GM19324 (cell line): ENCODE results near the gene CORO6.

Experiments
- ATAC-seq: cut with Tn5 transposase; IDR thresholded peaks from one replicate; pipeline ENCODE4 v1.9.1; 2021; ENCODE audit warnings: mild to moderate bottlenecking, moderate library complexity; ENCODE audit not compliant: unreplicated experiment, low FRiP score

Gene CORO6

DNA sequence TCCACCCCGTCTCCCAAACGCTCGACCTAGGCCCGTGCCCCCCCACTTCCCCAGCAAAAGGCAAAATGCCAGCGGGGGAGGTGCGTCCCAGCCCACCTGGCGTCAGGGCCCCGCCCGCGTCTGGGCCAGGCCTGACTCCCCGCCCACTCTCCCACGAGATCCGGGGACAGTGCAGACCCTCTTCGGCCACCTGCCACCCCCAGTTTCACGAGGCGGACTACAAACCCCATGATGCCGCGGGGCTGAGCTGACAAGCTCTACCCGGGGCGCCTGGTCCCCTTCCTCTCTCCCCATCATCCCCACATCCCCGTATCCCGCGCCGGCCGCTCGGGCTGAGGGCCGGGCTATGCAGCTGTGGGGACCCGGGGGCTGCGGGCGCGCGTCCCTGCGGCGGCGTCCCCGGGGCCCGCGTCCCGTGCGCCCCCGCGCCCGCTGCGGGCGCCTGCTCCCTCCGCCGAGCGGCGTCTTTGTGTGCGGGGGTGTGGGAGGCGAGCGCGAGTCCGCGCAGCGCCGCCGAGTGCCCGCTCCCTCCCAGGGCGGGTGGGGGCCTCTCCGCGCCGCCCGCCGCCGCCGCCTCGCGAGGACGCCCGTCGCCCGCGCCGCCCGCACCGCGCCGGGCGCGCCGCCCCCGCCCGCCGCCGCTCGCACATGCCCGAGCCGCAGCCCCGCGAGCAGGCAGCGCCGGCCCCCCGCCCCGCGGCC is 29.7 kb downstream of the CORO6 start, which contains the start of gene ANKRD13B:
Gene ANKRD13B, plus strand, starts transcription at position 283 of the 702 bp plus-strand sequence. CDS start 490 bp downstream, outside the sequence.
- no peak for ATAC-seq

- ATAC-seq = no peak
Measured at GRCh38 chr17:29591737-29592608, 30.7 kb downstream of the CORO6 start.

GRCh38 chr17:29591146-29591736 is 31.5 kb downstream of the CORO6 start:
- no peak for ATAC-seq

DNA sequence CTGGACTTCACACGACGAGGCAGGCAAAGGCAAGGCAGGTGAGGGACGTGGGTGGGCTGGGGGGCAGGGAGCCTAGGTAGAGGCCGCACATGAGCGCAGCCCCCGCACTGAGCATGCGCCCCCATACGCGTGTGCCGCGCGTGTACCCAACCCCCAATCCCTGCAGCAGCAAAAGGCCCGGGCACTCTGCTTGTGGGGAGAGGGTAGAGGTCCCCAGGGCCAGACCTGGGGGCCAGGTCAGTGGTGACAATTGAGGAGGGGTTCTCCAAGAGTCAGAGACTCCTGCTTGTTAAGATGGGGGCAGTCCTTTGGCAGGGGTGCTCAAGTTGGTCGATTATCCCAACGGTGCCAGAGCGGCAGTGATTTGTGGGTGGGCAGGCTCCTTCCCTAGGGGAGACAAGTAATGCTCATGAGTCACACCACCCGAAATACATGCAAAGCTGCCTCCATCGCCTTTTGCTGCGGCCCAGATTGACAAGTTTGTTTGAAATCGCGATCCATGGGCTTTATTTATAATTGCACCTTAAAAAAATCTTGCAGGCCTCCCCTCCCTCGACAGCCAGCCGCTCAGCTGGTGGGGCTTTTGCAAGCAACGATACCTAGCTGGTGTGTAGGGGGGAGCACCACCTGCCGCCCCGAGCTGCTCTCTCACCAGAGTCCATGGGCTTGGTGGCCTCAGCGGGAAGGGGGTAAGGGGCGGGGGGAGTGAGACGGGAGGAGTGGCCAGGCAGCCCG is 32.1 kb downstream of the CORO6 start:
- no peak for ATAC-seq

DNA sequence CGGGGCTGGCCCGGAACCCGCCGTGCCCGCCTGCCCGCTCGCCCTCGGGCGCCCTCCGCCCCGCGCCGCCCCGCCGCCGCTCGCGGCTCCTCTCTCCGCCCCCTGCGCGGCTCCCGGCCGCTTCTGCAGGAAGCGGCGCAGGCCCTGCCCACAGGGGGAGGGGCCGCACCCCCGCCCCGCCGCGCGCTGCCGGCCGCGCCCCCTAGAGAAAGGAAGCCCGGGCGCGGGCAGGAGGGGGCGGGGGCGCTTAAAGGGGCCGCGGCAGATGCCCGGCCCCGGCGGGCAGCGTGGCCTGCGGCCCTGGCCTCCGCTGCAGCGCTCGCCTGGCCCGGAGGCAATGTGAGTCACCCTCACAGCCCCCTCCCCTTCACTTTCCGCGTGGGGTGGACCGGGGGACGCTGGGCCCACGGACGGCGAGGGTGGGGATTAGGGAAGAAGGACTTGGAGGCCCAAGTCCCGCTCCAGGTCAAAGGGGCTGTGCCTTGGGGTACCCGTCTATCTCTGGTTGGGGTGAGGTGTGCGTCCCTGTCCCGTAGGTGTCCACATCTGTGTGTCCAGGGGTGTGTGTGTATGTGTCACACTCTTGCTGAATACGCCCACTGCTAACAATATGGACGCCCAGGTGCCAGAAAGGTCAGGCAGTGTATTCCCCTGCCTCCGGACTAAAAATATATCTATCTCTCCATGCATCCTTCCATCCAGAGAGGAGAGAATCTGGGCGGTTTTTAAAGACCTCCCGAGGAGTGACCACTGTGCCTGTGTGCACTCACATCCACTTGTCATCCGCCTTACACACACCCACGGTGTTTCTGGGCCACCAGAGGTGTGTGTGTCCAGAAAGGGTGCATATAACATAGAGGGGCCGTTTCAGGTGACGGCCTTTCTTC is 32.9 kb downstream of the CORO6 start, which contains the start of gene GIT1:
Gene GIT1, minus strand, starts transcription at position 125 of the 887 bp plus-strand sequence. CDS start 270 bp downstream, outside the sequence.
- ATAC-seq = peak; percentile 82

DNA sequence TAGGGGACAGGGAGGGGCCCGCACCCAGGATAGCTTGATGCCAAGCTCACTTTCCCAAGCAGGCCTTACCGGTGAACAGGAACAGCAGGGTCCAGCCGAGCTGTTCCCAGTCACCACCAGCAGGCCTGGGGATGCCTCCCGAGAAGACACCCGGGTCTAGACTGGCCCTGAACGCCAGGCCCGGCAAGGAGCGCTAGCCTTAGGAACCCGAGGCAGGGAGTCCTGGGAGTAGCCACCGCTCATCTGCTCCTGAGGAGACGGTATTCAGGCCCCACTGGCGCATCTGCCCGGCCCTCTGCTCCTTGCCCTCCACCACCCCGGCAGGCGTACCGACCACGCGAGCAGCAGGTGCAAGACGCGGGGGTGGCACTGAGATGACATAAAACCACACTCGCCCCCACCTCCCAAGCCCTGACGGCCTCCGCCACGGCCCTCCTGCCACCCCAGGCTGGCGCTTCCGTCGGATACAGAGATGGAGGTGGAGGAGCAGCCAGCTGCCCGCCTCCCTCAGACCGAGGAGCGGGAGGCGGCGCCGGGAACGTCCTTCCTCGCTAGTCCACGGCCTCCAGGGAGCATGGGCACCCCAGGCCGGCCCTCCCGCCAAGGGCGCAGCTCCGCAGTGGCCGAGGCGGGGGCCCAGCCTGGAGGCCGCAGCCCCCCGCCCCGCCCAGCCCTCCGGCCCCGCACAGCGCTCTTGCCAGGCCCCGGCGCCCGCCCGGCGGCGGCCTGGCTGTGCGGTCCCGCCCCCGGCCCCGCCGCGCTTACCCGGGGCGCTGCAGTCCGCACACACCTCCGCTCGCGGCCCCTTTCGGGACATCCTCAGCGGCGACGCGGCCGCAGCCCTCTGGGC is 33.9 kb downstream of the CORO6 start:
- peak; percentile 31 for ATAC-seq

DNA sequence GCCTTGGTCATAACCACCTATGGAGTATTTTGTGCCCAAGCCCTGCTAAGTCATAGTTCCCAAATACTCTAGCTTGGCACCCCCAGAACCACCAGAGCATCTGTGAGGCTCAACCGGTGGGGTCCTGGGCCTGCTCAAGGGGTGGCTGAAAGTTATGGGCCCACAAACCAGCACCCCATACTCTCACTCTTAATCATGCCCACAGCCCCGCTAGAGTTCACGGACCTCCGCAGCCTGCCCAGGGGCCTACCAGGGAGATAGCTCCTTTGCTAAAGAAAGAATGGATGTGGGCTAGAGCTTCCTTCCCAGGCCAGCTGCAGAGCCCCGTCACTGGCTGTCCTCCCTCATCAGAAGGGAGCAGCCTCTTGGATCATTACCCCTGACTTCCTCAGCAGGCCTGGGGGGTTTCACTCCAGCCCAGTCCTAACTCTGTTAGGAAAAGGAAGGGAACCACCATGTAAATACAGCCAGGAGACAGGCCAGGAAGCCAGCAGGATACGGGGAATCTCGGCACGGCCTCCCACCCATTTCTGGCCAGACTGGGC is 34.6 kb downstream of the CORO6 start:
- ATAC-seq = no peak

DNA sequence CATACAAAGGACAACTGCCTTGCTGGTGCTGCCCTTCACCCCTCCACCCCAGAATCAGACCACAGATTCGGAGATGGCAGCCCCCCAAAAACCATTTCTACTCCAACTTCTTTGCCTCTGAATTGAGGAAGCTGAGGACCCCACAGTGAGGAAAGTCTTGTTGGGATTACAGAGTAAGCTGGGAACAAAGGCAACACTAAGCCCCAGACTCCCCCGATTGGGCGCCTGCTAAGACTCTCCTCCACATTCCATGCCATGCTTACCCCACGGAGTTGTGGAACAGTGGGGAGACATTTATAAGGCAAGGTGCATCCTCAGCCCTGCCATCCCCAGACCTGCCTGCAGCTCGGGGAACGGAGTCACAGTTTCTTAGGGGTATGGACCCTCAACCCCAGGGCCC is 35.1 kb downstream of the CORO6 start:
- no peak for ATAC-seq

DNA sequence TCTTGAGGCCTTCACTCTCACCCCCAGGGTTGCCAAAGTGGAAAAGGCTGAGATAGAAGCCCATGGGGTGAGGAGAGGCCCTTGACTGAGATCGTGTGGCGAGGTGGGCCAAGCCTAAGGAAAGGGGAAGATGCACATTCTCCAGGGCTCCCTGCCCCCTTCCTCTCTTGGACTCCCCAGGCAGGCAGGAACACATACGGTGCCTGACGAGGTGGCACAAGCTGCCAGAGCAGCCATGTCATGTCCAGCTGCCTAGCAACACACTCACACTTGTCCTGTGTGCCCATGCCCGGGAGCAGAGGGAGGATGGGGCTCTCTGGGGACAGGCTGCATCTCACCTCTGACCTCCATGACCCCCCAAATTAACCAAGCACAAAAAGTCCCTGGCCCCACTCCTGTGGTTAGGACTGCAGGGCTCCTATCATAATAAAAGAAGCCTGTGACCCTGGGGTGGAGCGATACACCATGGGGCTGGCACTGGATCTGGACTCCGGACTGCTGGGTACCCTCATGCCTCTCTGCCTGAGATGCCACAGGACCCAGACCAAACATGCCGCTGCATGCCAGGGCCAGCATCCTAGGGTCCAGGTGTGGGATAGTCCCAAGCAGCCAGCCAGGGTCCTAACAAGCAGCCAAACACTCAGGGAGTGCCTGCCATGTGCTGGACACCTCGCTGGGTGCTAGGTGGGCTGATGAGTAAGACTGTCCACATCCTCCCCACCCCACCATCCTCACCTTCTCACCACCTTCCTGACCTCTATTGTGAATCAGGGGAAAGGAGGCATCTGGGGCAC is 35.8 kb downstream of the CORO6 start:
- no peak for ATAC-seq

DNA sequence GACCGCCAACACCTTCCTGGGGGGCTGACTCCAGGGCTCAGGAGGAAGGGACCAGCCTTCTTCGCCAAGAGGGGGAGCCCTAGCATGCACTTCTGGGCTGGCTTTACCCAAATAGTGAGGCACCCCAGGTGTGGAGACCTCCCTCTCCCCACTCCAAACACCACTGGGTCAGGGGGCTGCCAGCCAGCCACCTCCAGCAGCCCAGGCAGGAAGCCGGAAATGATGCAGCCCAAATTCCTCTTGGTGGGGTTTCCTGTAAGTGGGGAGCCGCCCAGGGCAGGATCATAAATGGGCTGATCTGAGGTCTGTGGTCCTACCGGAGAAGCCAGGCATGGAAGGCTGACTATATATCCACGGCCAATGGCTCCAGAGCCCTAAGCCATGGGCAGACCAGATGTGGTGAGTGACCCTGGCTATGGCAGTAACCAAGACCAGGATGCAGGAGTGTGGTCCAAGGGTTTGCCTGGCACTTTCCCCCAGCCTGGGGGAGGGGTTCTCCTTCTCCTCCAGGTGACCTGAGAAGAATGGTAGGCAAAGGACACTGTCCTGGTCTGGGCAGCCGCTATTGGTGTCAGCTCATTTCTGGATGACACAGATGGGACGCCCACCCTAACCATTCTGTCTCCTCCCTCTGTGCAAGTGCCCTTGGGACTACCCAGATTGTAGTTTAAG is 37.5 kb downstream of the CORO6 start:
- ATAC-seq = no peak

- no peak for ATAC-seq
Measured at GRCh38 chr17:29584452-29585079, 38.1 kb downstream of the CORO6 start.

DNA sequence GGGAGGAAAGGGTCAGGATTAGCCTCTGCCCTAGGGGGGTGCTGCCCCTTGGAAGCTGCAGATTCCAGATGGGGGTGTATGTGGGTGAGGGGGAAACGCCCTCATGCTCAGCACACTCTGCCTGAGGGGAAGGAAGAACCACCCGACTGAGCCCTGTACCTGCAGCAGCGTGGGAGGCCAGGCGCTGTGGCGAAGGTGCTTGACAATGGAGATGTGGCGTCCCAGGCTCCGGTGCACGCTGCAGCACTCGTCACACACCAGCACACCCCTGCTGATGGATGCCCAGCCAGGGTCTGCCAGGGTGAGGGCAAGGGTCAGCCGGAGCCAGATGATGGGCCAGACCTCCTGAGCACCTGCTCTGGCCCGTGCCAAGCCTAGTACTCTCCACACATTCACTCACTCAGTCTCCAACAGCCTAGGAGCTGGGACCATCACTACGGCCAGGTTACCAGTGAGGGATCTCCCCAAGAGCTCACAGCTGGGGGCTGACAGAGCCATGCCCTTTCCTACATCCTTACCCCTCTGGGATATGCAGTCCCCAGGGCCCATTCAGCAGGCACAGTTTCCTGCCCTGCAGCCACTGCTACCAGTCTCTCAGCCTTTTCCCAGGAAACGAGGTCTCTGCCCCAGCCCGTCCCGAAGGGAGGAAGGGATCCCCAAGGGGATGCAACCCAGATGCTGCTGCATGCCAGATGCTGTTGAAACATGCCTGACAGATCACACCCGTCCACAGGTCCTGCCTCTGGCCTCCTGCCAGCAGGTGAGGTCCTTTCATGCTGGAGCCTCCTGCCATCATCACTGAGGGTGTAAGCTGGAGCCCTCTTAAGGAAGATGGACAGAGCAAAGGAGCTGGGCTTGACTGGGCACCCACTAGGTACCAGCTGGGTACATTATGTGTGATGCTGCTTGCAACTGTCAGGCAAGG is 39.1 kb downstream of the CORO6 start:
- ATAC-seq = no peak

GRCh38 chr17:29582772-29583171 is 39.9 kb downstream of the CORO6 start:
- ATAC-seq = no peak

DNA sequence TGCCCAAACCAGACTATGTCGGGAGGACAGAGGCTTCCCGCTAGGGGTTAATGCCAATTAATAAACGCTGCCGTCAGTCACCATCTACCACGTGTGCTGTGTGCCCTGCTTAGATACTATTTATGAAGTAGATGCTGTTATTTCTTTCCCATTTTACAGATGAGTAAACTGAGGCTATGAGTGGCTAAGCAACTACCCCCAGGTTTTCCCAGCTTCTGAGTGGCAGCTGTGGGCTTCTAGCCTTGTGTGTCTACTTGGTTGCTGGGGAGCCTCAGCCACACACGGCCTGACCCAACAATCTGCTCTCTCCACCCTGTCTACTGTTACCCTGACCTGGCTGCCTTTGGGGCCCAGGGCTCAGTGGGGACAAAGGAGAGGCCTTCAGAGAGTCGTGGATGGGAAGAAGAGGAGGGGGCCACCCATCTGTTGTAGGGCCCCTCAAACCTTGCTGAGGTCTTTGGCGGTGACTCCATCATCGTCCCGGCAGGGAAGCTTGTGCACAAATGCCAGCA is 40.4 kb downstream of the CORO6 start:
- no peak for ATAC-seq

GRCh38 chr17:29581583-29582253 is 41.0 kb downstream of the CORO6 start:
- no peak for ATAC-seq
